B cell (primary cell): ENCODE results near the gene MVD. TPM values are rescaled to one million over a fixed set of nuclear protein-coding genes. Genes with fewer than 3 reads are reported as not detected.

Experiments
- ATAC-seq: fragments of 200-7000 bp; cut with Tn5 transposase; one replicate; pipeline ENCODE4 v1.10.0; 2021; ENCODE audit warnings: low read depth, mild to moderate bottlenecking, moderate number of reproducible peaks, moderate library complexity
- CTCF ChIA-PET: fragments of 350-600 bp; sonication (Branson Sonifier 250); formaldehyde crosslinking; loops from one replicate; lab custom pipeline; 2021; ENCODE audit warnings: antibody characterized with exemption, inconsistent platforms; lab: Charles Lee
- POLR2A ChIA-PET: fragments of 350-600 bp; sonication (Branson Sonifier 250); formaldehyde crosslinking; loops from one replicate; lab custom pipeline; 2021; ENCODE audit warnings: antibody characterized with exemption; lab: Charles Lee
- DNase-seq: peaks from one replicate; pipeline ENCODE4 v3.0.0; 2013
- H2AFZ ChIP-seq: 2 replicates; pipeline ENCODE4 v1.6.1; 2012; ENCODE audit warnings: mild to moderate bottlenecking, low read depth, low read length; ENCODE audit not compliant: insufficient read depth, poor library complexity, severe bottlenecking
- H3K27ac ChIP-seq, 2 donors: 1 replicate in 1 of 2; 2 replicates in 1 of 2; pipeline ENCODE4 v1.5.1; 2012 to 2013; ENCODE audit warnings: low read length in 2 of 2, mild to moderate bottlenecking in 2 of 2, moderate library complexity in 1 of 2
- H3K27me3 ChIP-seq, 4 experiments: fragments of 200-600 bp in 1 of 4; sonication (generic) in 1 of 4; replicated peaks in 1 of 4; 1 replicate in 2 of 4; 2 replicates in 2 of 4; pipeline versions ENCODE4 v1.6.1 to v1.7.0; 2013 to 2016; ENCODE audit warnings: low read length in 3 of 4, mild to moderate bottlenecking in 2 of 4, mixed read lengths in 1 of 4, moderate library complexity in 1 of 4; ENCODE audit not compliant: insufficient read depth in 4 of 4, control insufficient read depth in 3 of 4; ENCODE audit errors: control extremely low read depth in 1 of 4
- H3K36me3 ChIP-seq, 2 experiments: replicated peaks in 1 of 2; 1 replicate in 1 of 2; 2 replicates in 1 of 2; pipeline versions ENCODE4 v1.6.1 to v1.7.1; 2013; ENCODE audit warnings: low read length in 1 of 2; ENCODE audit not compliant: insufficient read depth in 2 of 2, control insufficient read depth in 1 of 2; ENCODE audit errors: control extremely low read depth in 1 of 2, extremely low read depth in 1 of 2
- H3K4me1 ChIP-seq, 2 donors: fragments of 200-600 bp in 1 of 2; sonication (generic) in 1 of 2; 1 replicate in 1 of 2; 2 replicates in 1 of 2; pipeline versions ENCODE4 v1.5.1 to v1.6.1; 2013 to 2017; ENCODE audit warnings: low read length in 2 of 2; ENCODE audit not compliant: control insufficient read depth in 2 of 2, insufficient read depth in 2 of 2
- H3K4me2 ChIP-seq: replicated peaks from 2 replicates; pipeline ENCODE3; 2012; ENCODE audit warnings: mild to moderate bottlenecking, low read depth, low read length; ENCODE audit not compliant: poor library complexity, severe bottlenecking
- H3K4me3 ChIP-seq, 5 experiments: fragments of 200-600 bp in 1 of 5; sonication (generic) in 1 of 5; 1 replicate in 3 of 5; 2 replicates in 2 of 5; pipeline versions ENCODE4 v1.5.1 to v1.7.0; 2011 to 2016; ENCODE audit warnings: low read length in 4 of 5, mild to moderate bottlenecking in 4 of 5, low read depth in 2 of 5, control low read depth in 1 of 5, moderate library complexity in 1 of 5; ENCODE audit not compliant: insufficient read depth in 1 of 5; ENCODE audit errors: control extremely low read depth in 1 of 5, extremely low read depth in 1 of 5
- H3K79me2 ChIP-seq: fragments of 200-600 bp; sonication (generic); one replicate; pipeline ENCODE4 v1.6.0; 2016; ENCODE audit warnings: low read length; ENCODE audit not compliant: control insufficient read depth, insufficient read depth
- H3K9ac ChIP-seq: fragments of 200-600 bp; sonication (generic); 2 replicates; pipeline ENCODE4 v1.6.1; 2017; ENCODE audit warnings: mild to moderate bottlenecking, low read length, moderate library complexity
- H3K9me3 ChIP-seq, 3 donors: one replicate each; pipeline versions ENCODE4 v1.6.1 to v1.7.1; 2013; ENCODE audit warnings: low read length in 2 of 3; ENCODE audit not compliant: control insufficient read depth in 2 of 3, insufficient read depth in 1 of 3; ENCODE audit errors: control extremely low read depth in 1 of 3
- H4K20me1 ChIP-seq: 2 replicates; pipeline ENCODE4 v1.6.0; 2012; ENCODE audit warnings: mild to moderate bottlenecking, low read length; ENCODE audit not compliant: insufficient read depth, control insufficient read depth, poor library complexity, severe bottlenecking
- H3K27ac Mint-ChIP-seq: one replicate; pipeline ENCODE4 v1.8.0; 2021; ENCODE audit warnings: mixed read lengths
- H3K27me3 Mint-ChIP-seq: one replicate; pipeline ENCODE4 v1.8.0; 2021; ENCODE audit warnings: mixed read lengths
- H3K4me1 Mint-ChIP-seq: one replicate; pipeline ENCODE4 v1.8.0; 2021; ENCODE audit warnings: mixed read lengths
- H3K4me3 Mint-ChIP-seq: one replicate; pipeline ENCODE4 v1.8.0; 2021; ENCODE audit warnings: mixed read lengths
- H3K9me3 Mint-ChIP-seq: one replicate; pipeline ENCODE4 v1.8.0; 2022; ENCODE audit warnings: mixed read lengths; ENCODE audit not compliant: insufficient read depth
- CTCF ChIP-seq: fragments of 200-600 bp; IDR thresholded peaks from one replicate; pipeline ENCODE4 v1.8.0; 2022; ENCODE audit warnings: antibody characterized with exemption, mild to moderate bottlenecking
- EZH2 ChIP-seq: IDR thresholded peaks from 2 replicates; pipeline ENCODE4 v1.6.1; 2012; ENCODE audit warnings: borderline replicate concordance, low read depth, mild to moderate bottlenecking, moderate library complexity, low read length; ENCODE audit not compliant: insufficient read depth, poor library complexity, severe bottlenecking
- WGBS: methylation state at CpG from one replicate; pipeline ENCODE4 v1.1.5; 2013; ENCODE audit warnings: missing lambda C conversion rate; ENCODE audit not compliant: insufficient coverage; 5-methylcytosine and 5-hydroxymethylcytosine counted together
- intact Hi-C: fragments of 100-400 bp; cut with micrococcal nuclease; formaldehyde crosslinking; loops from one replicate; pipeline ENCODE4 v1.10.0; 2022
- polyA plus RNA-seq: library from polyadenylated mRNA; depleted of rRNA; stranded (reverse); fragments of >200 nt; gene quantifications from 2 replicates; pipeline ENCODE4 v1.2.3, GENCODE V29; 2012
- total RNA-seq, 2 donors: library from RNA; stranded (reverse); fragments of 120-200 nt in 1 of 2; gene quantifications; 1 replicate in 1 of 2; 2 replicates in 1 of 2; pipeline versions ENCODE4 v1.2.3 to v1.2.4, GENCODE V29; 2013 to 2022

The MVD gene
- total and polyA plus RNA-seq, 2 donors (not counting 1 experiment from before 2014, with no cell fraction given): 40.9 to 95.4 TPM

DNA sequence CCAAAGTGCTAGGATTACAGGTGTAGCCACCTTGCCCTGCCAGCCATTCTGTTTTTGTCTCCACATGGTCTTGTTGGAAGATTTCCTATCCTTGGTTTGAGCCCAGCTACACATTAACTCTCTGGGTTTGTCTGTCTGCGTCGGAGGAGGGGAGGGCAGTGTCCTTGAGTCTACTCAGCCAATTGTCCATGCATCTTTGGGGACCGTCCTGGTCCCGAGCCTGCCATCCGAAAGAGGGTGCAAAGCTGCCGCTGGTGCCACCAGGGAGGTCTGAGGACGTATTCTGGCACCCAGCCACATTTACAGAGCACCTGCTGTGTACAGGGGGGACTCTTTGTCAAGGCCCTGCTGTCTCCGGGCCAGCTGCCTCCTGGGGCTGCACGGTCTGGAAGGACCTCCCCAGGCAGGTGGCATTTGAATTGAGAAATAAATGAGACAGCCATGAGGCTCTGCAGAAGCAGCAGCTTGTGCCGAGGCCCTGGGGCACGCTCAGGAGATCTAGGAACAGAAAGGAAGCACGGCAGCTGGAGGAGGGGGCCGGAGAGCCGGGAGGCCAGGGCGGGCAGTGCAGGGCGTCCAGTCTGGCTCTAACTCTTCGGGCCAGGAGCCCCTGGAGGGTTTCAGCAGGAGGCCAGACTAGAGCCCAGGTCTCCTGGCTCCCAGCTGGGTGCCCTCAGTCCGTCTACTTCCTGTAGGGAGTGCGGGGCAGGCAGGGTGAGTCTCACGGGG lies 13.5 kb downstream of the MVD start:
- H3K9ac ChIP-seq: peak overlapping the region; percentile 92
- intact Hi-C loops: no loop called here

More for the DNA sequence above, 13.5 kb downstream of the MVD start:
- Histone ChIP-seq H3K79me2 (peaks cover 68% of the 10 kb centered on the region), H3K9me3 (no peaks in the 10 kb centered on the region), H4K20me1 (peaks cover 69% of the 10 kb centered on the region), H2AFZ (no peak overlapping the region), H3K27ac (peak overlapping the region; percentile 98 to 99), H3K4me2 (peak overlapping the region; percentile 99), H3K4me3 (peak overlapping the region; percentile 73 to 98 (median 92)), H3K27me3 (no peaks in the 10 kb centered on the region), H3K4me1 (peaks cover 46 to 76% of the 10 kb centered on the region in 2 donors), H3K36me3 (peaks cover 0 to 53% of the 10 kb centered on the region in 2 experiments)
- peak overlapping the region; percentile 98 for H3K27ac Mint-ChIP-seq
- peaks cover 53% of the 10 kb centered on the region for H3K4me1 Mint-ChIP-seq
- H3K4me3 Mint-ChIP-seq: peak overlapping the region; percentile 96
- no peak for ATAC-seq
- WGBS: 60% methylated on average over 20 of the region's 20 CpGs
- no peaks in the 10 kb centered on the region for H3K27me3 Mint-ChIP-seq
- no peak for TF ChIP-seq EZH2
- TF ChIP-seq CTCF: no peak
- DNase-seq: no peak
- POLR2A ChIA-PET: interaction anchor here (0.7 to 3.4 kb wide), 9 partner anchors 10 to 56 kb away, joined by 3 to 32 read pairs (median 4); partner anchors contain the start of genes IL17C and MVD
- no peaks in the 10 kb centered on the region for H3K9me3 Mint-ChIP-seq
- CTCF ChIA-PET: interaction anchor here (1.2 to 3.2 kb wide), 5 partner anchors 12 to 54 kb away, joined by 3 to 9 read pairs (median 6); no protein-coding TSS in a partner anchor
